H1 (cell line): ENCODE measurements around the gene ALKBH3. TPM values are rescaled to one million over a fixed set of nuclear protein-coding genes. Genes with fewer than 3 reads are reported as not detected.

Experiments
- CTCF ChIA-PET: fragments of 300-600 bp; sonication (Branson Sonifier 250); formaldehyde crosslinking; loops from one replicate; lab custom pipeline; 2021; ENCODE audit not compliant: partially characterized antibody; lab: Charles Lee
- POLR2A ChIA-PET: fragments of 300-600 bp; sonication (Branson Sonifier 250); formaldehyde crosslinking; loops from one replicate; lab custom pipeline; 2021; ENCODE audit warnings: inconsistent platforms; ENCODE audit not compliant: partially characterized antibody; lab: Charles Lee
- DNase-seq, 2 experiments: peaks; one replicate each; pipeline versions ENCODE4 v3.0.0 to v3.0.0-alpha.2; 2010 to 2022; ENCODE audit warnings: low spot score in 2 of 2, low read depth in 1 of 2, mixed read lengths in 1 of 2
- FAIRE-seq: peaks from 2 replicates; lab custom pipeline; 2011; peaks lifted over from hg19 to GRCh38; lab: Jason Lieb, UNC
- H2AFZ ChIP-seq: 2 replicates; pipeline ENCODE4 v1.8.1; 2012; ENCODE audit warnings: low read length, inconsistent platforms
- H2AK5ac ChIP-seq: 2 replicates; pipeline ENCODE4 v1.6.1; 2013; ENCODE audit warnings: low read depth, low read length
- H2BK120ac ChIP-seq: replicated peaks from 2 replicates; pipeline ENCODE3; 2013; ENCODE audit warnings: low read depth, low read length, inconsistent platforms
- H2BK12ac ChIP-seq: 2 replicates; pipeline ENCODE4 v1.6.1; 2013; ENCODE audit warnings: low read depth, low read length
- H2BK15ac ChIP-seq: 2 replicates; pipeline ENCODE4 v1.6.1; 2013; ENCODE audit warnings: low read length
- H2BK20ac ChIP-seq: 2 replicates; pipeline ENCODE4 v1.6.1; 2013; ENCODE audit warnings: low read length
- H2BK5ac ChIP-seq: 2 replicates; pipeline ENCODE4 v1.6.1; 2013; ENCODE audit warnings: low read depth, low read length
- H3K14ac ChIP-seq: 2 replicates; pipeline ENCODE4 v1.6.1; 2013; ENCODE audit warnings: inconsistent platforms; ENCODE audit not compliant: insufficient read length
- H3K18ac ChIP-seq: 2 replicates; pipeline ENCODE4 v1.6.1; 2013; ENCODE audit warnings: low read length; ENCODE audit errors: extremely low read depth
- H3K23ac ChIP-seq: 2 replicates; pipeline ENCODE4 v1.6.1; 2013; ENCODE audit warnings: inconsistent platforms; ENCODE audit not compliant: insufficient read length
- H3K23me2 ChIP-seq: 2 replicates; pipeline ENCODE4 v1.6.1; 2013; ENCODE audit warnings: low read depth, low read length
- H3K27ac ChIP-seq: 2 replicates; pipeline ENCODE4 v1.6.1; 2011; ENCODE audit warnings: low read depth, low read length, inconsistent platforms
- H3K27me3 ChIP-seq, 4 experiments: replicated peaks in 1 of 4; 1 replicate in 1 of 4; 2 replicates in 3 of 4; pipeline versions ENCODE4 v1.6.1 to v1.8.1; 2011 to 2013; ENCODE audit warnings: low read length in 3 of 4, mild to moderate bottlenecking in 3 of 4, inconsistent platforms in 2 of 4, mixed read lengths in 2 of 4, moderate library complexity in 1 of 4; ENCODE audit not compliant: control insufficient read depth in 3 of 4, insufficient read depth in 3 of 4; ENCODE audit errors: extremely low read depth in 1 of 4
- H3K36me3 ChIP-seq, 4 experiments: 2 replicates each; pipeline versions ENCODE4 v1.6.1 to v1.8.1; 2011 to 2013; ENCODE audit warnings: mild to moderate bottlenecking in 4 of 4, low read length in 3 of 4, moderate library complexity in 2 of 4, control low read depth in 1 of 4, inconsistent platforms in 1 of 4; ENCODE audit not compliant: insufficient read depth in 4 of 4, control insufficient read depth in 2 of 4
- H3K4ac ChIP-seq: replicated peaks from 2 replicates; pipeline ENCODE3; 2013; ENCODE audit warnings: low read length, low read depth, mixed read lengths, inconsistent platforms; ENCODE audit not compliant: insufficient read length
- H3K4me1 ChIP-seq, 4 experiments: replicated peaks in 1 of 4; 1 replicate in 1 of 4; 2 replicates in 3 of 4; pipeline versions ENCODE4 v1.6.1 to v1.8.1; 2011 to 2013; ENCODE audit warnings: low read length in 3 of 4, inconsistent platforms in 2 of 4, mixed read lengths in 1 of 4; ENCODE audit not compliant: insufficient read depth in 4 of 4, control insufficient read depth in 3 of 4
- H3K4me2 ChIP-seq, 2 experiments: 2 replicates each; pipeline versions ENCODE4 v1.6.1 to v1.8.1; 2011 to 2013; ENCODE audit warnings: low read depth in 2 of 2, low read length in 2 of 2, control low read depth in 1 of 2, inconsistent platforms in 1 of 2, mild to moderate bottlenecking in 1 of 2; ENCODE audit not compliant: insufficient read depth in 1 of 2
- H3K4me3 ChIP-seq, 4 experiments: fragments of 200-600, 300-600 bp in 1 of 4; sonication (generic), shearing (Covaris generic), sonication (Bioruptor Twin) in 1 of 4; 2 replicates each; pipeline versions ENCODE4 v1.5.1 to v1.8.1; 2011 to 2016; ENCODE audit warnings: low read length in 4 of 4, low read depth in 3 of 4, control low read depth in 2 of 4, inconsistent platforms in 2 of 4, mild to moderate bottlenecking in 2 of 4, mixed read lengths in 1 of 4, moderate library complexity in 1 of 4; ENCODE audit not compliant: insufficient read depth in 2 of 4; ENCODE audit errors: extremely low read depth in 1 of 4
- H3K56ac ChIP-seq: replicated peaks from 2 replicates; pipeline ENCODE3; 2013; ENCODE audit warnings: low read depth, mild to moderate bottlenecking, mixed read lengths, low read length, inconsistent platforms; ENCODE audit not compliant: insufficient read length
- H3K79me1 ChIP-seq: 2 replicates; pipeline ENCODE4 v1.6.1; 2013; ENCODE audit warnings: low read depth, low read length, control low read depth
- H3K79me2 ChIP-seq, 2 experiments: 2 replicates each; pipeline versions ENCODE4 v1.6.1 to v1.8.1; 2012 to 2013; ENCODE audit warnings: low read length in 2 of 2, mild to moderate bottlenecking in 2 of 2, inconsistent platforms in 1 of 2; ENCODE audit not compliant: insufficient read depth in 2 of 2, control insufficient read depth in 1 of 2
- H3K9ac ChIP-seq, 4 experiments: replicated peaks in 1 of 4; 1 replicate in 1 of 4; 2 replicates in 3 of 4; pipeline versions ENCODE4 v1.6.1 to v1.8.1; 2011 to 2013; ENCODE audit warnings: low read depth in 3 of 4, low read length in 3 of 4, control low read depth in 2 of 4, mild to moderate bottlenecking in 2 of 4, moderate library complexity in 2 of 4, inconsistent platforms in 1 of 4; ENCODE audit errors: extremely low read depth in 1 of 4
- H3K9me3 ChIP-seq, 2 experiments: 2 replicates each; pipeline versions ENCODE4 v1.6.1 to v1.8.1; 2012 to 2013; ENCODE audit warnings: mild to moderate bottlenecking in 2 of 2, moderate library complexity in 2 of 2, control low read depth in 1 of 2, inconsistent platforms in 1 of 2, low read depth in 1 of 2, low read length in 1 of 2, mixed read lengths in 1 of 2; ENCODE audit not compliant: insufficient read depth in 2 of 2
- H4K20me1 ChIP-seq, 2 experiments: replicated peaks in 1 of 2; 2 replicates each; pipeline versions ENCODE3 to v1.8.1; 2011 to 2013; ENCODE audit warnings: inconsistent platforms in 2 of 2, low read length in 2 of 2, mild to moderate bottlenecking in 1 of 2; ENCODE audit not compliant: insufficient read depth in 2 of 2, control insufficient read depth in 1 of 2
- H4K5ac ChIP-seq: 2 replicates; pipeline ENCODE4 v1.6.1; 2013; ENCODE audit warnings: low read length, low read depth, mixed read lengths, inconsistent platforms; ENCODE audit not compliant: insufficient read length
- H4K8ac ChIP-seq: 2 replicates; pipeline ENCODE4 v1.8.0; 2013; ENCODE audit warnings: mild to moderate bottlenecking, moderate library complexity, low read length, inconsistent platforms; ENCODE audit not compliant: insufficient read depth; ENCODE audit errors: extremely low read depth
- H4K91ac ChIP-seq: replicated peaks from 2 replicates; pipeline ENCODE3; 2013; ENCODE audit warnings: low read length, mixed read lengths, inconsistent platforms; ENCODE audit not compliant: insufficient read length
- CREB1 ChIP-seq: IDR thresholded peaks from 2 replicates; pipeline ENCODE4 v1.6.1; 2012; ENCODE audit warnings: inconsistent platforms
- NANOG ChIP-seq: IDR thresholded peaks from 2 replicates; pipeline ENCODE4 v1.6.1; 2011; ENCODE audit warnings: low read length, low read depth, mild to moderate bottlenecking, inconsistent platforms; ENCODE audit not compliant: insufficient read depth, poor library complexity, severe bottlenecking
- POU5F1 ChIP-seq: IDR thresholded peaks from 2 replicates; pipeline ENCODE4 v1.6.1; 2011; ENCODE audit warnings: low read depth, mild to moderate bottlenecking, low read length, moderate library complexity
- RAD21 ChIP-seq, 2 experiments: IDR thresholded peaks in 1 of 2; conservative IDR thresholded peaks in 1 of 2; 2 replicates each; pipeline ENCODE4 v1.6.1; 2011; ENCODE audit warnings: low read depth in 2 of 2, low read length in 2 of 2, improper control_type of control experiment in 1 of 2, inconsistent platforms in 1 of 2, mild to moderate bottlenecking in 1 of 2, moderate library complexity in 1 of 2
- SIN3A ChIP-seq, 2 experiments: IDR thresholded peaks in 1 of 2; conservative IDR thresholded peaks in 1 of 2; 2 replicates each; pipeline ENCODE4 v1.6.1; 2011 to 2012; ENCODE audit warnings: low read length in 2 of 2, improper control_type of control experiment in 1 of 2, low read depth in 1 of 2, mild to moderate bottlenecking in 1 of 2
- SRF ChIP-seq: IDR thresholded peaks from 2 replicates; pipeline ENCODE4 v1.6.1; 2011; ENCODE audit warnings: mild to moderate bottlenecking, low read depth, low read length, moderate library complexity
- SUZ12 ChIP-seq: fragments of 200-600 bp; sonication (generic); IDR thresholded peaks from 2 replicates; pipeline ENCODE4 v1.6.1; 2012; ENCODE audit warnings: mild to moderate bottlenecking, inconsistent platforms, low read length, moderate library complexity, mixed read lengths
- TAF1 ChIP-seq: IDR thresholded peaks from 2 replicates; pipeline ENCODE4 v1.6.1; 2011; ENCODE audit warnings: mild to moderate bottlenecking, low read depth, low read length
- WGBS, 2 experiments: shearing (Covaris generic) in 1 of 2; methylation state at CpG; one replicate each; pipeline versions ENCODE4 v1.1.6 to v1.1.7; 2013 to 2015; ENCODE audit warnings: low lambda C conversion rate in 2 of 2, mixed read lengths in 2 of 2, inconsistent platforms in 1 of 2, low coverage in 1 of 2, missing lambda C conversion rate in 1 of 2; ENCODE audit not compliant: insufficient replicate concordance in 2 of 2, insufficient coverage in 1 of 2, insufficient read length in 1 of 2; ENCODE audit errors: extremely low coverage in 1 of 2, missing lambda C conversion rate in 1 of 2; 5-methylcytosine and 5-hydroxymethylcytosine counted together
- polyA plus RNA-seq, 7 experiments: library from polyadenylated mRNA; depleted of rRNA in 3 of 7; stranded (reverse) in 5 of 7; unstranded in 2 of 7; fragments of >200 nt in 5 of 7; fragments of 200-250 nt in 2 of 7; gene quantifications; 1 replicate in 5 of 7; 2 replicates in 1 of 7; 4 replicates in 1 of 7; pipeline versions ENCODE4 v1.2.1 to v1.2.3, GENCODE V29; 2011 to 2013; ENCODE audit warnings: missing spikeins in 2 of 7, mixed read lengths in 2 of 7
- total RNA-seq: library from RNA; stranded (reverse); fragmentation: NEBNext Ultra II Directional; extraction: Animal tissue kit (Norgen Biotek cat#: 25700); gene quantifications from 2 replicates; pipeline ENCODE4 v1.2.1, GENCODE V29; 2021

ALKBH3 gene
- total and polyA plus RNA-seq, 2 of the 8 experiments (the other 6 are each of a cell fraction or from before 2014, with no cell fraction given), result 10.5 to 11.4 TPM

DNA sequence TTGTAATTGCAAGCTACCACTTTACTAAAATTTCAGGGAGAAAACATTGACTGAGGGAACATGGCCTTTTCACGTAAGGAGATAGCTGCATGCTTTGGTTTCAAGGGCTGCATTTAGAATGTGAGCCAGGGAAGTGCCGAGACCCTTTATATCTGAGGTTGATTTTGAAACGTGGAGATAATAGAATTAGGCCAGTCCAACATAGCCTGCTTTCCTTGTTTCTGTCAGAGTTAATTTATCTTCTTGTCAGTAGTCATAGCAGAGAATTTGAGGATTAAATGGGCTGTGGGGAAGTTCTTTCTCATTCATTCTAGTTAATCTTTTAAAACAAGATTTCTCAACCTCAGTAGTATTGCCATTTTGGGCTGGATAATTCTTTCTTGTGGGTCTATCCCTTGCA is 12.2 kb downstream of the ALKBH3 start:
- Histone ChIP-seq H3K23ac (no peak overlapping the region), H3K4me1 (no peaks in the 10 kb centered on the region)
- TF ChIP-seq SUZ12 (no peak), TAF1 (no peak), POU5F1 (no peak), RAD21 (IDR thresholded peaks at IDR 0.05 in 1 of 2, conservative IDR thresholded peaks at IDR 0.05 in 1 of 2; ENCODE audit: low read depth in 2 of 2, low read length in 2 of 2) (no peak), NANOG (no peak), SRF (no peak), CREB1 (no peak), SIN3A (conservative IDR thresholded peaks at IDR 0.05 in 1 of 2, IDR thresholded peaks at IDR 0.05 in 1 of 2; ENCODE audit: low read depth in 1 of 2, low read length in 2 of 2) (no peak)
- TF ChIP-seq, all 59 proteins: peak for 0
- Histone ChIP-seq H2BK5ac (no peak overlapping the region), H2AFZ (no peak overlapping the region), H3K14ac (no peak overlapping the region), H2BK12ac (no peak overlapping the region), H3K9me3 (no peaks in the 10 kb centered on the region), H3K36me3 (peaks cover 0 to 15% (median 2%) of the 10 kb centered on the region in 4 experiments; a peak in 4 of 8 replicates), H4K91ac (no peak overlapping the region), H4K20me1 (no peaks in the 10 kb centered on the region), H3K4ac (no peak overlapping the region), H3K23me2 (no peaks in the 10 kb centered on the region), H3K79me2 (no peaks in the 10 kb centered on the region), H2BK15ac (no peak overlapping the region), H3K56ac (no peak overlapping the region), H2AK5ac (no peak overlapping the region), H4K5ac (no peak overlapping the region), H3K4me2 (no peak overlapping the region), H3K9ac (no peak overlapping the region), H3K18ac (no peak overlapping the region), H2BK20ac (no peak overlapping the region), H3K27ac (no peak overlapping the region), H3K4me3 (no peak overlapping the region), H2BK120ac (no peak overlapping the region), H3K79me1 (no peaks in the 10 kb centered on the region), H4K8ac (no peak overlapping the region), H3K27me3 (no peaks in the 10 kb centered on the region)
- POLR2A ChIA-PET, result no interaction called here
- no peak for DNase-seq
- no peak for FAIRE-seq
- 57% methylated on average over 3 of the region's 3 CpGs; no CpG with 5 or more reads in 1 of the 2 experiments for WGBS, 2 experiments
- CTCF ChIA-PET, result interaction anchor here (0.9 to 4.5 kb wide), 8 partner anchors 12 to 178 kb away, joined by 3 to 37 read pairs (median 4); partner anchors contain the start of gene ALKBH3
